ENCODE measurements around the gene FSTL4.

FSTL4 gene

GRCh38 chr5:133238426-133239205, 373.7 kb downstream of the FSTL4 start:
- no peak for DNase-seq (ENCODE audit: extremely low read depth, low read depth)
- TF ChIP-seq, protein P1, sequence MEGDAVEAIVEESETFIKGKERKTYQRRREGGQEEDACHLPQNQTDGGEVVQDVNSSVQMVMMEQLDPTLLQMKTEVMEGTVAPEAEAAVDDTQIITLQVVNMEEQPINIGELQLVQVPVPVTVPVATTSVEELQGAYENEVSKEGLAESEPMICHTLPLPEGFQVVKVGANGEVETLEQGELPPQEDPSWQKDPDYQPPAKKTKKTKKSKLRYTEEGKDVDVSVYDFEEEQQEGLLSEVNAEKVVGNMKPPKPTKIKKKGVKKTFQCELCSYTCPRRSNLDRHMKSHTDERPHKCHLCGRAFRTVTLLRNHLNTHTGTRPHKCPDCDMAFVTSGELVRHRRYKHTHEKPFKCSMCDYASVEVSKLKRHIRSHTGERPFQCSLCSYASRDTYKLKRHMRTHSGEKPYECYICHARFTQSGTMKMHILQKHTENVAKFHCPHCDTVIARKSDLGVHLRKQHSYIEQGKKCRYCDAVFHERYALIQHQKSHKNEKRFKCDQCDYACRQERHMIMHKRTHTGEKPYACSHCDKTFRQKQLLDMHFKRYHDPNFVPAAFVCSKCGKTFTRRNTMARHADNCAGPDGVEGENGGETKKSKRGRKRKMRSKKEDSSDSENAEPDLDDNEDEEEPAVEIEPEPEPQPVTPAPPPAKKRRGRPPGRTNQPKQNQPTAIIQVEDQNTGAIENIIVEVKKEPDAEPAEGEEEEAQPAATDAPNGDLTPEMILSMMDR (IDR thresholded peaks at IDR 0.05; ENCODE audit: low read depth, low read length) = no peak

GRCh38 chr5:133236976-133237375, 375.4 kb downstream of the FSTL4 start:
- TF ChIP-seq, protein P1 (IDR thresholded peaks at IDR 0.05; ENCODE audit: low read depth, low read length) = no peak
- DNase-seq (ENCODE audit: extremely low read depth, low read depth) = no peak

GRCh38 chr5:133236541-133236951, 375.8 kb downstream of the FSTL4 start:
- DNase-seq (ENCODE audit: extremely low read depth, low read depth) = no peak
- TF ChIP-seq, protein P1 (IDR thresholded peaks at IDR 0.05; ENCODE audit: low read depth, low read length) = no peak

GRCh38 chr5:133235696-133236426, 376.5 kb downstream of the FSTL4 start:
- DNase-seq (ENCODE audit: extremely low read depth, low read depth) = no peak
- TF ChIP-seq, protein P1 (IDR thresholded peaks at IDR 0.05; ENCODE audit: low read depth, low read length) = no peak

DNA sequence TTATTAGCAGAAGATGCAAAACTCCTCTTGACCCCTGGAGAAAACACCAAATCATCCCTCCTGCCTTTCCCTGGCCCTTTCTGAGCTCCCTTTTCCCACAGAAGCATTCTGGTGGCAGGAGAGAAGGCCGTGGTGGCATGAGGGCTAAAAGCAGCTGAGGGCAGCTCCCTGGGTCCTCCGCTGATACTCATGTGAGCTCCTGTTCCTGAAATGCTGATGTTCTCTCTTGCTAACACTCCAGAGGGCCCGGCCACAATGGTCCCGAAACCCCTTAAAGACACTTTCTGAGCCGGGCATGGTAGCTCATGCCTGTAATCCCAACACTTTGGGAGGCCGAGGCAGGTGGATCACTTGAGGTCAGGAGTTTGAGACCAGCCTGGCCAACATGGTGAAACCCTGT, 377.4 kb downstream of the FSTL4 start:
- TF ChIP-seq, protein P1 (IDR thresholded peaks at IDR 0.05; ENCODE audit: low read depth, low read length) = no peak

GRCh38 chr5:133234273-133234672, 378.1 kb downstream of the FSTL4 start:
- TF ChIP-seq, protein P1 (IDR thresholded peaks at IDR 0.05; ENCODE audit: low read depth, low read length) = no peak
- no peak for DNase-seq (ENCODE audit: extremely low read depth, low read depth)

More for the DNA sequence above, 377.4 kb downstream of the FSTL4 start:
- no peak for DNase-seq (ENCODE audit: extremely low read depth, low read depth)

DNA sequence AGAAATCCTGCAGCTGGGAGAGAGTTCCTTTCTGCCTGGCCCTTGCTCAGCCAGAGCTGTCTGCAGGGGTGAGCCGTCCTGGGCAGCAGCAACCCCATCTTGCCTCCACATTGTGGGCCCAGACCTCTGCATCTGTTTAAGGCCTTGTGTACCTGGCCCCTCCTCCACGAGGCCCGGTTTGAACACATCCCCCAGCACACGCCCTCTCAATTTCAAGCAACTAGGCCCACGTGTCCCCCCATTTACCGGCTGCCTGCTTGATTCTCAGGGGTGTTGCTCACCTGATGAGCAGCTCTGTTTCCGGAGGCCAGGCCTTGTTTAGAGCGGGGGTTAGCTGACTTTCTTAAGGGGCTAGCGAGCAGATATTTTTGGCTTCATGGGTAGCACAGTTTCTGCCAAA, 378.7 kb downstream of the FSTL4 start:
- DNase-seq (ENCODE audit: extremely low read depth, low read depth) = no peak
- TF ChIP-seq, protein P1 (IDR thresholded peaks at IDR 0.05; ENCODE audit: low read depth, low read length) = no peak
